HG03460 (cell line): ENCODE data around the gene KCNIP1.
A peak's percentile ranks its signal among the peaks of the same experiment; 100 is the strongest.
"Not testable (repeated sequence)": the region's sequence is repeated elsewhere in the genome, so short reads cannot be mapped to it uniquely, and the experiment has no call there.

Experiments
- ATAC-seq: cut with Tn5 transposase; IDR thresholded peaks from one replicate; pipeline ENCODE4 v1.9.1; 2021; ENCODE audit not compliant: unreplicated experiment

The KCNIP1 gene

GRCh38 chr5:170745481-170746071 lies 241.8 kb downstream of the KCNIP1 start:
- no peak for ATAC-seq

- no peak for ATAC-seq
Measured at GRCh38 chr5:170746075-170746960, 242.5 kb downstream of the KCNIP1 start.

- ATAC-seq = no peak
Measured at GRCh38 chr5:170746961-170747340, 243.1 kb downstream of the KCNIP1 start.

- no peak for ATAC-seq
Measured at GRCh38 chr5:170747357-170747756, 243.5 kb downstream of the KCNIP1 start.

GRCh38 chr5:170747851-170748250 lies 244.0 kb downstream of the KCNIP1 start:
- ATAC-seq = no peak

- no peak for ATAC-seq
Measured at GRCh38 chr5:170748951-170749471, 245.2 kb downstream of the KCNIP1 start.

GRCh38 chr5:170749911-170750431 lies 246.2 kb downstream of the KCNIP1 start:
- ATAC-seq = no peak

- ATAC-seq = no peak
Measured at GRCh38 chr5:170750791-170751190, 247.0 kb downstream of the KCNIP1 start.

GRCh38 chr5:170751631-170752030 lies 247.8 kb downstream of the KCNIP1 start:
- ATAC-seq = no peak

GRCh38 chr5:170752257-170753215 lies 248.7 kb downstream of the KCNIP1 start:
- no peak for ATAC-seq

GRCh38 chr5:170753311-170753710 lies 249.5 kb downstream of the KCNIP1 start:
- ATAC-seq = no peak

GRCh38 chr5:170754508-170754907 lies 250.7 kb downstream of the KCNIP1 start:
- not testable (repeated sequence) for ATAC-seq

GRCh38 chr5:170755679-170756456 lies 252.0 kb downstream of the KCNIP1 start:
- no peak for ATAC-seq

GRCh38 chr5:170756691-170757090 lies 252.9 kb downstream of the KCNIP1 start:
- no peak for ATAC-seq

GRCh38 chr5:170757182-170757601 lies 253.4 kb downstream of the KCNIP1 start:
- peak; percentile 89 for ATAC-seq

GRCh38 chr5:170757669-170758068 lies 253.8 kb downstream of the KCNIP1 start:
- no peak for ATAC-seq

GRCh38 chr5:170758481-170758880 lies 254.7 kb downstream of the KCNIP1 start:
- ATAC-seq = no peak

GRCh38 chr5:170760113-170760512 lies 256.3 kb downstream of the KCNIP1 start:
- ATAC-seq = no peak

GRCh38 chr5:170761048-170761707 lies 257.4 kb downstream of the KCNIP1 start:
- ATAC-seq = no peak

GRCh38 chr5:170761708-170762066 lies 257.9 kb downstream of the KCNIP1 start:
- no peak for ATAC-seq
